Mammary epithelial cell (primary cell): ENCODE results near the gene TIMM17B.

ENCODE experiments used
- EZH2 ChIP-seq: IDR thresholded peaks from 2 replicates; pipeline ENCODE4 v1.6.1; 2012; ENCODE audit warnings: low read length, inconsistent platforms, borderline replicate concordance
- TF ChIP-seq, protein P1 (sequence below), 2 donors: IDR thresholded peaks in 1 of 2; conservative IDR thresholded peaks in 1 of 2; 2 replicates each; pipeline ENCODE4 v1.5.1; 2011 to 2012; ENCODE audit warnings: inconsistent platforms in 2 of 2, low read length in 2 of 2, mild to moderate bottlenecking in 2 of 2, control low read depth in 1 of 2, low read depth in 1 of 2; ENCODE audit not compliant: insufficient read depth in 1 of 2; ENCODE audit errors: extremely low read depth in 1 of 2

DNA sequence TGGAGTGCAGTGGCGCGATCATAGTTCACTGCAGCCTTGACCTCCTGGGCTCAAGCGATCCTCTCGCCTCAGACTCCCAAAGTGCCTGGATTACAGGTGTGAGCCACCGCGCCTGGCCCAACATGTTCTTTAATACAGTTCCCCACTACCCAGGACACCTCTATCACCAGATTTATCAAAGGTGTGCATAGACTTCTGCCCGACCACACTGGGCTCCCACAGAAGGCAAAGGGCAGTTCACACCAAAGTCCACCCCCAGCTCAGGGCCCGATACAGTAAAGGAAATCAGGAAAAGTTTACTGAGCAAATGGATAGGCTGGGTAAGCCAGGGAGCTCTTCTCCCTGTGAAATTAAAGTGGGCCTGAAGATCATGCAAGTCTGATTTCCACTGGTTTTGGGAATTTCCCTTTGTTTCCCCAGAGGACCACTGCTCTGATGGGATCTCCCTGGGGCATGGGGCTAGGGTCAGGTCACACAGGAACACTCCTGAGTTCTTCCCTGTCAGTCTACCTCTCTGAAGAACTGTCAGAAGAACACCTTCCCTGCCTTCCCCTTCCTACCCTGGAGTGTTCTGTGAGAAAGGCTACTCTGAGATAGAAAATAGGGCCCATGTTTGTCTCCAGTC lies 39.0 kb upstream of the TIMM17B start:
- TF ChIP-seq, protein P1, sequence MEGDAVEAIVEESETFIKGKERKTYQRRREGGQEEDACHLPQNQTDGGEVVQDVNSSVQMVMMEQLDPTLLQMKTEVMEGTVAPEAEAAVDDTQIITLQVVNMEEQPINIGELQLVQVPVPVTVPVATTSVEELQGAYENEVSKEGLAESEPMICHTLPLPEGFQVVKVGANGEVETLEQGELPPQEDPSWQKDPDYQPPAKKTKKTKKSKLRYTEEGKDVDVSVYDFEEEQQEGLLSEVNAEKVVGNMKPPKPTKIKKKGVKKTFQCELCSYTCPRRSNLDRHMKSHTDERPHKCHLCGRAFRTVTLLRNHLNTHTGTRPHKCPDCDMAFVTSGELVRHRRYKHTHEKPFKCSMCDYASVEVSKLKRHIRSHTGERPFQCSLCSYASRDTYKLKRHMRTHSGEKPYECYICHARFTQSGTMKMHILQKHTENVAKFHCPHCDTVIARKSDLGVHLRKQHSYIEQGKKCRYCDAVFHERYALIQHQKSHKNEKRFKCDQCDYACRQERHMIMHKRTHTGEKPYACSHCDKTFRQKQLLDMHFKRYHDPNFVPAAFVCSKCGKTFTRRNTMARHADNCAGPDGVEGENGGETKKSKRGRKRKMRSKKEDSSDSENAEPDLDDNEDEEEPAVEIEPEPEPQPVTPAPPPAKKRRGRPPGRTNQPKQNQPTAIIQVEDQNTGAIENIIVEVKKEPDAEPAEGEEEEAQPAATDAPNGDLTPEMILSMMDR (conservative IDR thresholded peaks at IDR 0.05 in 1 of 2, IDR thresholded peaks at IDR 0.05 in 1 of 2; ENCODE audit: extremely low read depth in 1 of 2, insufficient read depth in 1 of 2, low read depth in 1 of 2, low read length in 2 of 2) = no peak
- no peak for TF ChIP-seq EZH2
